Left ventricle myocardium inferior (tissue), 1 donor: ENCODE data around the gene SEC23B. TPM values are rescaled to one million over a fixed set of nuclear protein-coding genes. Genes with fewer than 3 reads are reported as not detected.
A peak's percentile ranks its signal among the peaks of the same experiment; 100 is the strongest.
"Not testable (repeated sequence)": the region's sequence is repeated elsewhere in the genome, so short reads cannot be mapped to it uniquely, and the experiment has no call there.

Experiments
- DNase-seq: peaks from one replicate; pipeline ENCODE4 v3.0.0-alpha.2; 2020
- H3K27ac ChIP-seq: fragments of 200-600 bp; replicated peaks from 2 replicates; pipeline ENCODE4 v1.8.0; 2021
- H3K27me3 ChIP-seq: fragments of 200-600 bp; 2 replicates; pipeline ENCODE4 v1.8.0; 2021; ENCODE audit warnings: low read depth
- H3K36me3 ChIP-seq: fragments of 200-600 bp; 2 replicates; pipeline ENCODE4 v1.8.0; 2021
- H3K4me1 ChIP-seq: fragments of 200-600 bp; 2 replicates; pipeline ENCODE4 v1.8.0; 2021
- H3K4me3 ChIP-seq: fragments of 200-600 bp; 2 replicates; pipeline ENCODE4 v1.8.0; 2021; ENCODE audit warnings: mild to moderate bottlenecking, moderate library complexity
- H3K9me3 ChIP-seq: fragments of 200-600 bp; replicated peaks from 2 replicates; pipeline ENCODE4 v1.8.0; 2021
- intact Hi-C: fragments of 100-400 bp; cut with micrococcal nuclease; formaldehyde crosslinking; loops from one replicate; pipeline ENCODE4 v1.11.0; 2022
- total RNA-seq: library from RNA; stranded (reverse); fragmentation: NEBNext Ultra II Directional; extraction: Animal tissue kit (Norgen Biotek cat#: 25700); gene quantifications from one replicate; pipeline ENCODE4 v1.2.1, GENCODE V29; 2021
- TF ChIP-seq, protein P1 (sequence below): fragments of 200-600 bp; IDR thresholded peaks from 2 replicates; pipeline ENCODE4 v1.8.0; 2021; ENCODE audit warnings: antibody characterized with exemption, mild to moderate bottlenecking, borderline replicate concordance
- donor health status: DM: no; HTN: yes; CAD: no; lungs with severe emphysema.

SEC23B gene
- total RNA-seq, 1 donor from 2014 or later: 9.7 TPM

DNA sequence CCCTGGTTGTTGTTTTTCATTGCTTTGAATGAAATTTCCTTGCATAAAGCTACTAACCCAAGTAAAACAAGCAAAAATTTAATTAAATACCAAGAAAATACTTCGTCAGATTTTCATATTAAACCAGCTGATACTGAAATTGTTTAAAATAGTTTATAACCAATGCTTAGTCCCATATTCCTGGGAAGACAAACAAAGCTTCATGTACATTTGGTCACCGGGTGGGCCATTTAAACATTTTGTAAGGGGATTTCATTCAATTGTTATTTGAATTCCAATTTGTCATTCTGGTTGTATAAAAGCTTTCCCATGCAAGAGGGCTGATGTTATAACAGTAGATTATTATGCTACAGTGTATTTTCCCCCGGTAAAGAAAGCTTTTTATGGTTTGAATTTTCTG, 10.1 kb upstream of the SEC23B start:
- Histone ChIP-seq H3K9me3 (no peaks in the 10 kb centered on the region), H3K4me1 (peaks cover 26% of the 10 kb centered on the region), H3K27me3 (peaks cover 7% of the 10 kb centered on the region), H3K27ac (peak overlapping the region; percentile 73), H3K36me3 (no peaks in the 10 kb centered on the region), H3K4me3 (peak overlapping the region; percentile 88)
- intact Hi-C loops: no loop called here
- TF ChIP-seq, protein P1, sequence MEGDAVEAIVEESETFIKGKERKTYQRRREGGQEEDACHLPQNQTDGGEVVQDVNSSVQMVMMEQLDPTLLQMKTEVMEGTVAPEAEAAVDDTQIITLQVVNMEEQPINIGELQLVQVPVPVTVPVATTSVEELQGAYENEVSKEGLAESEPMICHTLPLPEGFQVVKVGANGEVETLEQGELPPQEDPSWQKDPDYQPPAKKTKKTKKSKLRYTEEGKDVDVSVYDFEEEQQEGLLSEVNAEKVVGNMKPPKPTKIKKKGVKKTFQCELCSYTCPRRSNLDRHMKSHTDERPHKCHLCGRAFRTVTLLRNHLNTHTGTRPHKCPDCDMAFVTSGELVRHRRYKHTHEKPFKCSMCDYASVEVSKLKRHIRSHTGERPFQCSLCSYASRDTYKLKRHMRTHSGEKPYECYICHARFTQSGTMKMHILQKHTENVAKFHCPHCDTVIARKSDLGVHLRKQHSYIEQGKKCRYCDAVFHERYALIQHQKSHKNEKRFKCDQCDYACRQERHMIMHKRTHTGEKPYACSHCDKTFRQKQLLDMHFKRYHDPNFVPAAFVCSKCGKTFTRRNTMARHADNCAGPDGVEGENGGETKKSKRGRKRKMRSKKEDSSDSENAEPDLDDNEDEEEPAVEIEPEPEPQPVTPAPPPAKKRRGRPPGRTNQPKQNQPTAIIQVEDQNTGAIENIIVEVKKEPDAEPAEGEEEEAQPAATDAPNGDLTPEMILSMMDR: no peak
- no peak for DNase-seq

DNA sequence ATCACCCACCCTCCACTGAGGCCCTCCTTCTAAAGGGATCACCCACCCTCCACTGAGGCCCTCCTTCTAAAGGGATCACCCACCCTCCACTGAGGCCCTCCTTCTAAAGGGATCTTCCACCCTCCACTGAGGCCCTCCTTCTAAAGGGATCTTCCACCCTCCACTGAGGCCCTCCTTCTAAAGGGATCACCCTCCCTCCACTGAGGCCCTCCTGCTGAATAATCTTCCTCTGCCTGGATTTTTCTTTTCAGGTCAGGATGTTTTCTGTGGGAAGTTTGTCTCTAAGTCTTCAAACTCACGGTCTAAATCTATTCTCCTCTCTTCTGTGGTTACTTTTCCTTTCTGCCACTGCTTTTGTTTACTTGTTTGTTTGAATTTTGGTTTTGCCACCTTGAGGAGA, 6.1 kb upstream of the SEC23B start:
- intact Hi-C loops: not testable (repeated sequence)

DNA sequence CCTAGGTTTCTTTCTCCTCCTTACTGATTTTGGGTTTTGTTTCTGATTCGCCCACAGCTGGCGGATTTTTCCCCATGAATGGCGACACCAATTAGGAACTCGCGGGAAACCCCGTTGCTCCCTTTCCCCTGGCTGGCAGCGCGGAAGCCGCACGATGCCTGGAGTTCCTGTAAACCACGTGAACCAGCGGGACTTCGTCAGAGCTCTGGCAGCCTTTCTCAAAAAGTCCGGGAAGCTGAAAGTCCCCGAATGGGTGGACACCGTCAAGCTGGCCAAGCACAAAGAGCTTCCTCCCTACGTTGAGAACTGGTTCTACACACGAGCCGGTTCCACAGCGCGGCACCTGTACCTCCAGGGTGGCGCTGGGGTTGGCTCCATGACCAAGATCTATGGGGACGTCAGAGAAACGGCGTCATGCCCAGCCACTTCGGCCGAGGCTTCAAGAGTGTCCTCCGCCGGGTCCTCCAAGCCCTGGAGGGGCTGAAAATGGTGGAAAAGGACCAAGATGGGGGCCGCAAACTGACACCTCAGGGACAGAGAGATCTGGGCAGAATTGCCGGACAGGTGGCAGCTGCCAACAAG, 3.2 kb upstream of the SEC23B start:
- Histone ChIP-seq H3K27me3 (peaks cover 29% of the 10 kb centered on the region), H3K27ac (no peak overlapping the region)
- intact Hi-C loops: no loop called here

More for the DNA sequence above, 6.1 kb upstream of the SEC23B start:
- not testable (repeated sequence) for H3K36me3 ChIP-seq, DNase-seq, H3K9me3 ChIP-seq, H3K27ac ChIP-seq, H3K4me1 ChIP-seq, H3K4me3 ChIP-seq
- peaks cover 29% of the 10 kb centered on the region for H3K27me3 ChIP-seq

DNA sequence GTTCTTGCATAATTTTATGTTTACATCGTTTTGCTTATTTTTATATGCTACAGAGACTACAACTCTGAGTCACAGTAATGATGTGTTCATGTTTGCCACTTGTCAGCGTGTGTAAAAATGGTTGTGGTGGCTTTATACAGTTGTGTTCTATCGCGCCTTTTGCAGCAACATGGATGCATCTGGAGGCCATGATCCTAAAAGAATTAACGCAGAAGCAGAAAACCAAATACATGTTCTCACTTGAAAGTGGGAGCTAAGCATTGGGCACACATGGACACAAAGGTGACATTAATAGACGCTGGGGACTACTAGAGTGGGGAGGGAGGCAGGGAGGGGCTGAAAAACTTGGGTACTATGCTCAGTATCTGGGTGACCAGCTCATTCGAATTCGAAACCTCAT, 996 bp upstream of the SEC23B start:
- H3K4me3 ChIP-seq: peak overlapping the region; percentile 93
- TF ChIP-seq, protein P1: no peak
- peaks cover 28% of the 10 kb centered on the region for H3K27me3 ChIP-seq
- H3K9me3 ChIP-seq: no peaks in the 10 kb centered on the region
- DNase-seq: no peak
- H3K4me1 ChIP-seq: peaks cover 24% of the 10 kb centered on the region
- H3K36me3 ChIP-seq: peaks cover 22% of the 10 kb centered on the region
- H3K27ac ChIP-seq: peak overlapping the region; percentile 99
- intact Hi-C loops: no loop called here

More for the DNA sequence above, 3.2 kb upstream of the SEC23B start:
- Histone ChIP-seq H3K4me1 (peaks cover 24% of the 10 kb centered on the region), H3K9me3 (no peaks in the 10 kb centered on the region), H3K4me3 (peak overlapping the region; percentile 34), H3K36me3 (peaks cover under 1% of the 10 kb centered on the region)
- TF ChIP-seq, protein P1: no peak
- DNase-seq: peak; percentile 36

DNA sequence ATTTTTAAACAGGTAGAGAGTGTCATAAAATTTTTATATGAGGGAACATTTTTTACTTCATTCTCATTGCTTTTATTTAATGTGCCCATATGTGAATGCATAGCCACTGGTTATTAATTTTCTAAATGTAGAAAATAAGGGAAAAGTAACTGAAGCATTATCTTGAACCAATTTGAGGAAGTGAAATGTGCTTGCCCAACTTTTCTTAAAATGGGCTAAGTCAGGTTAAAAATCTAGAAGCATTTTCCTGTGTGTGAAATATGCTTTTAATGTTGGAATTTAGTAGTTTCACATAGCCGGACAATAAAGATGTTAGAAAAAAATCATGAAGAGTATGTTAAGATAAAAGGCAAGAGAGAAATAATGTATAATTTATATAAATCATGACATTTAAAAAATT, 3.8 kb downstream of the SEC23B start:
- intact Hi-C loops: no loop called here
- peaks cover 24% of the 10 kb centered on the region for H3K4me1 ChIP-seq
- TF ChIP-seq, protein P1: no peak
- no peak for DNase-seq
- H3K9me3 ChIP-seq: no peaks in the 10 kb centered on the region
- no peak overlapping the region for H3K4me3 ChIP-seq
- no peak overlapping the region for H3K27ac ChIP-seq
- peaks cover 68% of the 10 kb centered on the region for H3K36me3 ChIP-seq
- H3K27me3 ChIP-seq: no peaks in the 10 kb centered on the region

DNA sequence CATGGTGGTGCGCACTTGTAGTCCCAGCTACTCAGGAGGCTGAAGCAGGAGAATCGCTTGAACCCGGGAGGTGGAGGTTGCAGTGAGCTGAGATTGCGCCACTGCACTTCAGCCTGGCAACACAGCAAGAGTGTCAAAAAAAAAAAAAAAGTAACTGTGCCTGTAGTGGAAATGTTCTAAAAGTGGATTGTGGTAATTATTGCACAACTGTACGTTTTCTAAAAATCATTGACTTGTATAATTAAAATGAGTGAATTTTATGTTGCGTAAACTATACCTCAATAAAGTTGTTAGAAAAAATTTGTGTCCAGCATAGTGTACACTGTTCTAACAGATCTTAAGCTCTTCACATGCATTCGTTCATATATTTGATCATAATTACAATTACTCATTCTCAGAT, 5.5 kb downstream of the SEC23B start:
- Histone ChIP-seq H3K27ac (no peak overlapping the region), H3K4me1 (peaks cover 10% of the 10 kb centered on the region), H3K4me3 (no peak overlapping the region), H3K9me3 (no peaks in the 10 kb centered on the region), H3K36me3 (peaks cover 71% of the 10 kb centered on the region), H3K27me3 (no peaks in the 10 kb centered on the region)
- intact Hi-C loops: no loop called here
- no peak for DNase-seq
- TF ChIP-seq, protein P1: no peak
